Activated CD4-positive, CD25-positive, alpha-beta regulatory T cell treated with anti-CD3 and anti-CD28 coated beads, Interleukin-2, amount 50 U/mL, for 24 hours (primary cell): ENCODE results near the gene EPHB1.
"Not testable (repeated sequence)": the region's sequence is repeated elsewhere in the genome, so short reads cannot be mapped to it uniquely, and the experiment has no call there.

Source experiments
- ATAC-seq, 2 donors: fragments of 150-1000 bp; cut with Tn5 transposase; one replicate each; pipeline ENCODE4 v1.10.0; 2021; ENCODE audit warnings: mild to moderate bottlenecking in 1 of 2, moderate library complexity in 1 of 2

EPHB1 gene

GRCh38 chr3:135056733-135057310, 261.8 kb downstream of the EPHB1 start:
- no peak for ATAC-seq

DNA sequence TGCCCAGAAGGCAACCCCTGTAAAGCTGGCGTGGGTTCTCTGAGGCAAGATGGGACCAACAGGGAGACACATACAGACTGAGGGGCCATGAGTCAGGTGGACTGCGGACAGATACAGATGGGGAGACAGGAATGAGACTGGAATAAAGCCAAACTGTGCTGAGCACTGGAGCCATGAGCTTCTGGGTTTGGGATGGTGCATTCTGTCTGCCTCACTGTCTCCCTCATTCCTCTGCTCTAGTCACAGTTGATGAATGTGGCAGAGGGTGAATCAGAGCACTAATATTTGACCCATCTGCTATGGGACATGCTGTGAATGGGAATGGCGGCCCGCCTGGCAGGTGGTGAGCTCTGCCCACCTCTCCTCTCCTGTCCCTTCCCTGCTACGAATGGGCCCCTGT, 262.9 kb downstream of the EPHB1 start:
- ATAC-seq, result no peak

DNA sequence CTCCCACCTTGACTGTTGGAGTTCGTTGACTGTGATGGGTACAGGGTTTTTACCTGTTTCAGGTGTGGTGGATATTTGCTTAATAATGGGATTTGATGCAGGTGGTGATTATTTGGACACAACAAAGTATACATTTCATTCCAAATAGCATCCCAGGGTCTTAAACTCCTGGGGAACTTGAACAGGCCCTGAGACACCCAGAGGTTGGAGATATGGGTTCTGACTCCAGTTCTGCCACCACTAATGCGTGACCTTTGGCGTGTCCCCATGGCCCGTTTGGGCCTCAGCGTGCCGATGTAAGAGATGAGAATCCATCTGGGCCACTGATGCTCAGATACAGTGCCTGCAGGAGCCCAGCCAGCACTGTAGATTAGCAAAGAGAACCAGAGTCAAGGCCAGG, 264.5 kb downstream of the EPHB1 start:
- ATAC-seq, result no peak

- ATAC-seq, result not testable (repeated sequence)
Observed at GRCh38 chr3:135066844-135067727, 272.0 kb downstream of the EPHB1 start.

- ATAC-seq, result no peak
Observed at GRCh38 chr3:135068011-135068410, 273.0 kb downstream of the EPHB1 start.

GRCh38 chr3:135069406-135069805, 274.3 kb downstream of the EPHB1 start:
- no peak for ATAC-seq

GRCh38 chr3:135071483-135071882, 276.4 kb downstream of the EPHB1 start:
- no peak for ATAC-seq

DNA sequence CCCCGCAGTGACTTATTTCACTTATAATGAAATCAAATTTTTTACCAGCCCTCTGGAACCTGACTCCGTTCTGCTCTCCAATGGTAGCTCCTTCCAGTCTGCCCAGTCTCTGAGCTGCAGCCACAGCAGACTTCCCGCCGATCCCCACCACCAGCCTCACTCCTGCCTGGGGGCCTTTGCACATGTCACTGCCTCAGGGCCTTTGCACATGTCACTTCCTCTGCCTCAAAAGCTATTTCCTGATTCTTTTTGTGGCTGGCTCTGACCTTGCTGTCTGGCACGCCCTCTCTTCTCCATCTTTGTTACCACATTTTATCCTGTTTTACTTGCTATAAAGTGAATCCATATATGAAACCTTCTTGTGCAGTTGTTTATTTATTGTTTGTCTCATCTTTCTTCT, 277.4 kb downstream of the EPHB1 start:
- no peak for ATAC-seq

DNA sequence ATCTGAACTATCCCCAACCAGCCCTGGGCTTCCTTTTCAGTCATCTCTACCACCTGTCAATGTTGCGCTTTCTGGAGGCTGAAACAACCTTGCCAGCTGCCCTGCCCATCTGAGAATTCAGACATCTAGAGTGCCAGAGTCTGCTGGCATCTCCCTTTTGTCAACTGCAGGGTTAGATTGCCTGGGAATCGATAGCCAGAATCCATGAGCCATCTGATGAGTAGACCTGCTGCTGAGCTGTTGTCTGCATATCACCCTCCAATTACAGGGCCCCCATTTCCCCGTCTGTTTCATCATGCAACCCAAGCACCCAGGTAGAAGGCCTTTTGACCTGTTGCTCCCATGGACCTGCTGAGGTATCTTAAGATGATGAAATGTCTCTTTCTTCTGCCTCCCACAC, 280.1 kb downstream of the EPHB1 start:
- ATAC-seq, result no peak

DNA sequence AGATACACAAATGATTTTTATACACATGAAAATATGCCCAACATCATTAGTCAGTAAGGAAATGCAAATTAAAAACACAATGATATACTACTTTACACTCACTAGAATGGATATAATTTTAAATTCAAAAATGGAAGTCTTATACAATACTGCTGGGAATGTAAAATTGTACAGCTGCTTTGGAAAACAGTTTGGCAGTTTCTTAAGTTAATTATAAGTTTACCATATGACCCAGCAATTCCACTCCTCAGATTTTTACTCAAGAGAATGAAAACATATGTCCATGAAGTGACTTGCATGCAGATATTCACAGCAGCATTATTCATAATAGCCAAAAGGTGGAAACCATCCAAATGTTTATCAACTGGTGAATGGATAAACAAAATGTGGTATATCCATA, 281.3 kb downstream of the EPHB1 start:
- ATAC-seq, result no peak

GRCh38 chr3:135077186-135077585, 282.1 kb downstream of the EPHB1 start:
- no peak for ATAC-seq

GRCh38 chr3:135078283-135078682, 283.2 kb downstream of the EPHB1 start:
- no peak for ATAC-seq

- ATAC-seq, result no peak
Observed at GRCh38 chr3:135079095-135079494, 284.0 kb downstream of the EPHB1 start.

DNA sequence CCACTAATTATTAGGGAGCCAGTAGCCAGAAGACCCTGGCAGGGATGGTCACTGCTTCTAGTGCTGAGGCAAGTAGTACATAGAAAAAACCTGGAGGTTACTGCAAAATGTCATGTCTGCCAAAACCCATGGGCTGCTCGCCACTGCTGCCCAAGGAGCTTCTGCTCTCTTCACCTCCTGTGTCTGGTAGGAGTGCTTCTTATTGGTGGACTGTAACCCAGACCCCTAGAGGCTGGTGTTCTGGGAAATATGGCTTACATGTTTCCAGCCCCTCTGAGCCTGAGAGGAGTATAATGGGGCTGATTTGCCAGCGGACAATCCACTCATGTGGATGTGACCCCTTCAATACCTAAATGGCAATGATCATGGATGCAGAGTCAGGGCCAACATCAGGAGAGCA, 286.4 kb downstream of the EPHB1 start:
- no peak for ATAC-seq

DNA sequence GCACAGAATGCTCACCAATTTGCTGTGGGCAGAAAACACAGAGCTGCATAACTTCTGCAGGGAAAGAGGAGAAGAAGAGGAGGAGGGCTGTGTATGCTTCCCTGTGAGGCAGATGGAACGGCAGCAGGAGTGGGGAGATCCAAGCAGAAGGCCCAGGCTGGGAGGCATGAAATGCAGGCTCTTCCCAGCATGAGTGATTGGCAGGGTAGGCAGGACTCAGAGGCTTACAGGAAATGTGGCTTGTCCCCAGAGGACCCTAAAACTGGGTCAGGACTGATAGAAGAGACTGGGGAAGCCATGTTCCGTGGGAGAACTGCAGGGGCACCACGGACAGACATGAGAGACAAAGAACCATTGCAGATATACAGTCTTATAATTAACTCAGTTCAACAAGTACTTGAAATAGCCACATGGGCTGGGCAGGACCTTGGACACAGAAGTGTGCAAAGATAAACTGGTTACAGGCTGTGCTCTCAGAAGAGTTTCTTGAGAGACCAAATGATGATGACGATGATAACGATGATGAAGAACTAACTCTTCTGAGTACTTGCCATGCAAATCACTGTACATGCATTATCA, 286.9 kb downstream of the EPHB1 start:
- no peak for ATAC-seq

GRCh38 chr3:135082706-135083105, 287.6 kb downstream of the EPHB1 start:
- no peak for ATAC-seq

DNA sequence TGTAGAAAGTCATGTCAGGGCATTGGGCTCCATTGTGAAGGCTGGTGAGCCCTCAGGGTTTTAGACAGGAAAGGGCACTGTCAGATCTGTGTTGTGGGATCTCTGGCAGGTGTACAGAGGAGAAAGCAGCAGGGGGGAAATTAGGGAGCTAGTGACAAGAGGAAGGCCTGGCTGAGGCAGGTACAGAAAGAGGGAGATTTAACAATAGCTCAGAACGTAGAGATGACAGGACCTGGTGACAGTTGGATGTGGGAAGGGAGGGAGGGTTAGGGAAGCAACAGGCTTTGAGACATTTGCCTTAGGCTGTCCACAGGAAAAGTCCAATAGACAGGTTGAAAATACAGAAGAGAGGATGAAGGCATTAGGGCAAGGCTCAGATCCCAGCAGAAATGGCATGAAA, 288.1 kb downstream of the EPHB1 start:
- ATAC-seq, result no peak

- no peak for ATAC-seq
Observed at GRCh38 chr3:135083756-135084155, 288.7 kb downstream of the EPHB1 start.

DNA sequence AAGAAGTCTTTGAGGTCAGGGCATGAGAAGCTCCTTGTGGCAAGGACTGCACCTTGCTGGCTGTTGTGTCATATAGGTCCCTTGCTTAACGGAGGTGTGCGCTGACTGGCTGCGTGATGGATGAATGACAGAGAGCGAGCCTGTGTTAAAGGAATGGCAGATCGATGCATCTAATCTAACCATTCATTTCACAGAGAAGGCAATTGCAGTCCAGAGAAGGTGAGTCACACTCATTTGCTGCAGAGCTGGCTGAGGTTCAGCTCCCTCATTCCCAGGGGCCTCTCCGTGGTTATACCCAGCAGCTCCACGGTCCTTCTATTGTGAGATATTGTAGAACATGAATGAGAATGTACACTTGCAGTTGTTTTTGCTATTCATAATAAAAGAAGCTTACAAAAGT, 289.3 kb downstream of the EPHB1 start:
- no peak for ATAC-seq

- ATAC-seq, result no peak
Observed at GRCh38 chr3:135084976-135085375, 289.9 kb downstream of the EPHB1 start.

GRCh38 chr3:135085652-135086436, 290.8 kb downstream of the EPHB1 start:
- no peak for ATAC-seq

GRCh38 chr3:135087782-135088181, 292.7 kb downstream of the EPHB1 start:
- ATAC-seq, result no peak

DNA sequence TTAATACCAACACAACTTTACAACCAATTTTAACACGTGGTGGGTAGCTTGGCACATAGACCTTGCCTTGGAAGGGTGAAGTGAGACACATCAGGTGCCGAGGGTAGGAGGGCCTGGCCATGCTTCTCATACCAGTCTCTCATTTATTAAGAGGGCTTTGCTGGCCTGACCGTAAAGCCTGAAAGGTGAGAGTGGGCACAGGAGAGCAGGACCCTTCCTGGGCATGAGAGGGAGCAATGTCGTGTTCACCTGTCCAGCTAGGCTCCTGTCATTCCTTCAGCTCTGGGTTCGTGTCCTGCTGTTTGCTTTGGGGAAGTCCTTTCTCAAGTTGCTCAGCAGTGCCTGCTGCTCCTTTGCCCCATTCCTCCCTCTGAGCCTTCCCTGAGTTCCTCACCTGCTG, 294.4 kb downstream of the EPHB1 start:
- no peak for ATAC-seq
